ENCODE results near the gene KRTAP4-6.
"Not testable (repeated sequence)": the region's sequence is repeated elsewhere in the genome, so short reads cannot be mapped to it uniquely, and the experiment has no call there.

KRTAP4-6 gene

GRCh38 chr17:41147531-41148204 lies 7.3 kb upstream of the KRTAP4-6 start:
- no peak for DNase-seq (ENCODE audit: low read depth, low spot score)

- no peak for DNase-seq (ENCODE audit: low read depth, low spot score)
Observed at GRCh38 chr17:41145261-41145660, 4.9 kb upstream of the KRTAP4-6 start.

GRCh38 chr17:41144846-41145245 lies 4.5 kb upstream of the KRTAP4-6 start:
- DNase-seq (ENCODE audit: low read depth, low spot score): no peak

DNA sequence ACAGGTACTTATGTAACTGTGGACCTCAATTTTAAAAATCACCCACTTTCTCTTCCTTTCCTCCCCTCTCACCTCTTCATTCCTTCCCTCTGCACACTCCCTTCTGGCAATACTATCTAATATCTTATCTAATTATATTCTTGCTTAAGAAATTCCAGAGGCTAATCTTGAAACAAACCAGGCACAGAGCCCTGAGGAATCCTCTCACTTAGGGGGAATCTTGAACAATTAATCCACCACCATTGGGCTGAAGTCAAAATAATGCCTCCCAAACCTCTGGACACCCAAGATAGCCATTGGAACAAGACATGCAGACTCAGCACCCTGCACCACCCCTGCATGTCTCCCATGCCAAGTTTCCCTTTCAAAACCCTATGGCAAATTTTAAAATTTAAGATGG lies 1.0 kb upstream of the KRTAP4-6 start:
- DNase-seq (ENCODE audit: low read depth, low spot score): no peak

GRCh38 chr17:41139865-41140264 lies 479 bp downstream of the KRTAP4-6 start:
- DNase-seq (ENCODE audit: low read depth, low spot score): not testable (repeated sequence)

DNA sequence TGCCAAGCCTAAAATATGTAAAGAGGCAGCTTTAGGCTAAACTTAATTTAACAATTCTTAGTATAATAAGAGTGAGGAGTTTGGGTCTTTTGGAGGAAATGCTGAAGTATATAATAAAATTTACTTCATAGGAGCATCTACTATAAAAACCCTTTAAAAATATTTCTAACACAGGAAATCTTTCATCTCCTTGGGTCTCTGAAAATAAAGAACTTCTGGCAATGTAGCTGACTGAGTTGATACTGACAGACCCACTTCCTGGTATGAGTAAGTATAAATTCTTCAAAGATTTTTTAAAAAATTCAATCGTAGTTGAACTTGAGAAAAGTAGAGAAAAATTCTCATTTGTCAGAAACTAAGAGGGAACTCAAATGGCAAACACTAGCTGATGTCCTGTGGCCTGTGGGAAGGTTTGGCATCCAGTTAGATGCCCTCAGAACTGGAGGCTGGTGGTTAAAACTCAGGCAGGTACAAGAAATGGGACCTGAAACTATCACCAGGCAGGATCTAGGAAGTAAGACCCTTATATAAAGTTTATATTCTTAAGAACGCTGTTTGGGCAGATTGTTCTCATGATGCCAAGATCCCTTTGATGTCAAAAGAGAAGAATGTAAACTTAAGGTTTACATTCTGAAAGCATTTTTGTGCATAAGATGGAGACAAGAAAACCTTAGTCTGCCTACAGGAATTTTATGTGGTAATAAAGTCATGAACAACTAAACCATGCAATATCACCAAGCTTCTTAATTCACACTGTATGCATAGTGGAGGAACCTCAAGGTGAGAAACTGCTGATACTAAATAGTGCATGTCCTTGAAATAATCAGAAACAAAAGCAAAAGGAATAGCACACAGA lies 6.2 kb downstream of the KRTAP4-6 start:
- no peak for DNase-seq (ENCODE audit: low read depth, low spot score)

DNA sequence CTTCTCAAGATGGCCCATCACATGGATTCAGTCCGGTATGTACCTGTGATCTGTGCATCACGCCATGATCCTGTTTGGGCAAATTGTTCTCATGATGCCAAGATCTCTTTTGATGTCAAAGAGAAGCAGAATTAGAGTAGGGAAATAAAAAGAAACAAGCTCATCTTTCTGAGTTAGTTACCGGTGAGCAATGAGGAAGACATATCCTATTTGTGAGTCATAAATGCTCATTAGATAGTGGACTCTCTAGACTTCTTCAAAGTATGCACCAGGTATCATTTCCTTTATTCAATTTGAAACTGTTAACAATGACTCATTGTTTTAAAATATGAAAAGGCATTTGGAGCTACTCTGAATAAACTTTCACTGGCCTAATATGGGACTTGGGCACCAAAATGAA lies 8.4 kb downstream of the KRTAP4-6 start:
- DNase-seq (ENCODE audit: low read depth, low spot score): no peak

- no peak for DNase-seq (ENCODE audit: low read depth, low spot score)
Observed at GRCh38 chr17:41127371-41127770, 13.0 kb downstream of the KRTAP4-6 start.

DNA sequence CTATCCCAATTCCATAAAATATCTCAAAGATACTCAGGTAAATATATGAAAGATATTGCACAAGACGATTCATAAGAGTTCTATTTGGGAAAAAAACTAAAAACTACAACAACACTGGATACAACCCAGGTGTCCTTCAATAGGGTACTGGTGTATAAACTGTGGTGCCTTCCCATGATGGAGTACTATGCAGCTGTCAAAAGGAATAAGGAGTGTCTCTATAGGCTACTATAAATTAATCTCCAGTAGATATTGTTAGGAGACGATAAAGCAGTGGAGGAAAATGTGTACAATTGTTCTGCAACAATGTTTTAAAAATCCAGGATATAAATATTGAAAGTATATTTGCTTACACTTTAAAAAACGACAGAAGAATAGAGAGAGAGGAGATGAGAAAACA lies 13.9 kb downstream of the KRTAP4-6 start:
- DNase-seq (ENCODE audit: low read depth, low spot score): no peak

GRCh38 chr17:41125064-41125463 lies 15.3 kb downstream of the KRTAP4-6 start:
- DNase-seq (ENCODE audit: low read depth, low spot score): no peak

DNA sequence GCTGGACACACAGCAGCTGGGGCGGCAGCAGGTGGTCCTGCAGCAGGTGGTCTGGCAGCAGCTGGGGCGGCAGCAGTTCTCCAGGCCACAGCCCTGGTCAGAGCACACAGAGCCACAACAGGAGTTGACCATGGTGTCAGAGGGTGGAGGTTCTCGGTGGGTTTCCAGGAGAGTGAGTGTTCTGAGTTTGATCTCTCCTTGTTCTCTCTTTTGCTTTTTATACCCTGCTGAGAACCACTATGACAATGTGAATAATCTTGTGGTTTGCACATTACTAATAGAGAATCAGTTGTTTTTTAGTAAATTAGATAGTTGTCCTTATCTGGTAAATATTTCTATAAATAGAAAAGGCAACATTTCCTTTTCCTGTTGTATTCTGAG lies 16.4 kb downstream of the KRTAP4-6 start, which contains the start of gene KRTAP4-12:
Gene KRTAP4-12 (minus strand): TSS at position 192 of the 381 bp plus-strand sequence. CDS start 60 bp downstream, at position 132.
- not testable (repeated sequence) for DNase-seq (ENCODE audit: low read depth, low spot score)

GRCh38 chr17:41123292-41123990 lies 16.9 kb downstream of the KRTAP4-6 start:
- DNase-seq (ENCODE audit: low read depth, low spot score): not testable (repeated sequence)

GRCh38 chr17:41121742-41122141 lies 18.6 kb downstream of the KRTAP4-6 start:
- no peak for DNase-seq (ENCODE audit: low read depth, low spot score)

GRCh38 chr17:41119696-41120690 lies 20.4 kb downstream of the KRTAP4-6 start:
- DNase-seq (ENCODE audit: low read depth, low spot score): not testable (repeated sequence)

- no peak for DNase-seq (ENCODE audit: low read depth, low spot score)
Observed at GRCh38 chr17:41118721-41119120, 21.6 kb downstream of the KRTAP4-6 start.

DNA sequence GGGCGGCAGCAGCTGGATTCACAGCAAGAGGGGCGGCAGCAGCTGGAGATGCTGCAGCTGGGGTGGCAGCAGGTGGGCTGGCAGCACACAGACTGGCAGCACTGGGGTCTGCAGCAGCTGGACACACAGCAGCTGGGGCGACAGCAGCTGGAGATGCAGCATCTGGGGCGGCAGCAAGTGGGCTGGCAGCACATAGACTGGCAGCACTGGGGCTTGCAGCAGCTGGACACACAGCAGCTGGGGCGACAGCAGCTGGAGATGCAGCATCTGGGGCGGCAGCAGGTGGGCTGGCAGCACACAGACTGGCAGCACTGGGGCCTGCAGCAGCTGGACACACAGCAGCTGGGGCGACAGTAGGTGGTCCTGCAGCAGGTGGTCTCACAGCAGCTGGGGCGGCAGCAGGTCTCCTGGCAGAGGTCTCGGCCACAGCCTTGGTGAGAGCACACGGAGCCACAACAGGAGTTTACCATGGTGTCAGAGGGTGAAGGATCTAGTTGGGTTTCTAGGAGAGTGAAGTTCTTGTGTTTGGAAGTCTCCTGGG lies 22.4 kb downstream of the KRTAP4-6 start, which contains the start of gene KRTAP4-11:
Gene KRTAP4-11 (minus strand): TSS at position 528 of the 541 bp plus-strand sequence. CDS start 58 bp downstream, at position 470.
- DNase-seq (ENCODE audit: low read depth, low spot score): not testable (repeated sequence)

GRCh38 chr17:41116297-41116696 lies 24.0 kb downstream of the KRTAP4-6 start:
- no peak for DNase-seq (ENCODE audit: low read depth, low spot score)

- no peak for DNase-seq (ENCODE audit: low read depth, low spot score)
Observed at GRCh38 chr17:41111151-41111885, 29.0 kb downstream of the KRTAP4-6 start.

GRCh38 chr17:41108728-41109386 lies 31.5 kb downstream of the KRTAP4-6 start:
- DNase-seq (ENCODE audit: low read depth, low spot score): not testable (repeated sequence)
